ENCODE data around the gene METTL23.
"Not testable (repeated sequence)": the region's sequence is repeated elsewhere in the genome, so short reads cannot be mapped to it uniquely, and the experiment has no call there.

Gene METTL23

GRCh38 chr17:76714336-76714735 lies 12.3 kb upstream of the METTL23 start:
- no peak for FAIRE-seq

GRCh38 chr17:76714822-76715495 lies 11.7 kb upstream of the METTL23 start:
- FAIRE-seq = no peak

GRCh38 chr17:76715496-76715830 lies 11.2 kb upstream of the METTL23 start:
- FAIRE-seq = no peak

- FAIRE-seq = no peak
Observed at GRCh38 chr17:76716146-76716838, 10.3 kb upstream of the METTL23 start.

GRCh38 chr17:76716839-76717215 lies 9.8 kb upstream of the METTL23 start:
- FAIRE-seq = no peak

- FAIRE-seq = no peak
Observed at GRCh38 chr17:76718516-76718915, 8.1 kb upstream of the METTL23 start.

GRCh38 chr17:76720211-76720610 lies 6.4 kb upstream of the METTL23 start:
- no peak for FAIRE-seq

GRCh38 chr17:76720941-76721340 lies 5.7 kb upstream of the METTL23 start:
- no peak for FAIRE-seq

GRCh38 chr17:76721463-76721862 lies 5.2 kb upstream of the METTL23 start:
- FAIRE-seq = no peak

GRCh38 chr17:76722279-76722678 lies 4.4 kb upstream of the METTL23 start:
- FAIRE-seq = no peak

GRCh38 chr17:76722977-76723376 lies 3.7 kb upstream of the METTL23 start:
- not testable (repeated sequence) for FAIRE-seq

GRCh38 chr17:76723812-76724211 lies 2.8 kb upstream of the METTL23 start:
- FAIRE-seq = no peak

GRCh38 chr17:76725580-76726230 lies 934 bp upstream of the METTL23 start:
- FAIRE-seq = no peak

GRCh38 chr17:76726231-76726775 lies 336 bp upstream of the METTL23 start, which contains the start of gene JMJD6:
Gene JMJD6 (minus strand): TSS chr17:76726606. CDS start chr17:76726475, 131 bp downstream.
- FAIRE-seq = no peak

- no peak for FAIRE-seq
Observed at GRCh38 chr17:76727745-76728456, 1.3 kb downstream of the METTL23 start.

- FAIRE-seq = not testable (repeated sequence)
Observed at GRCh38 chr17:76731800-76732733, 5.4 kb downstream of the METTL23 start.

- FAIRE-seq = no peak
Observed at GRCh38 chr17:76732734-76733617, 6.3 kb downstream of the METTL23 start.

- FAIRE-seq = no peak
Observed at GRCh38 chr17:76733618-76733957, 6.9 kb downstream of the METTL23 start.

- no peak for FAIRE-seq
Observed at GRCh38 chr17:76734080-76734840, 7.6 kb downstream of the METTL23 start.

GRCh38 chr17:76735006-76735405 lies 8.4 kb downstream of the METTL23 start:
- no peak for FAIRE-seq
